AG10803 (cell line): ENCODE measurements around the gene ABHD15.
A peak's percentile ranks its signal among the peaks of the same experiment; 100 is the strongest.

ENCODE experiments used
- DNase-seq: peaks from one replicate; pipeline ENCODE4 v3.0.0; 2010; ENCODE audit warnings: low read depth
- H3K4me3 ChIP-seq: 2 replicates; pipeline ENCODE4 v1.5.1; 2011; ENCODE audit warnings: mild to moderate bottlenecking, low read length, control low read depth
- TF ChIP-seq, protein P1 (sequence below): conservative IDR thresholded peaks from 2 replicates; pipeline ENCODE4 v1.5.1; 2011; ENCODE audit warnings: mild to moderate bottlenecking, low read length, control low read depth, inconsistent platforms

ABHD15 gene

DNA sequence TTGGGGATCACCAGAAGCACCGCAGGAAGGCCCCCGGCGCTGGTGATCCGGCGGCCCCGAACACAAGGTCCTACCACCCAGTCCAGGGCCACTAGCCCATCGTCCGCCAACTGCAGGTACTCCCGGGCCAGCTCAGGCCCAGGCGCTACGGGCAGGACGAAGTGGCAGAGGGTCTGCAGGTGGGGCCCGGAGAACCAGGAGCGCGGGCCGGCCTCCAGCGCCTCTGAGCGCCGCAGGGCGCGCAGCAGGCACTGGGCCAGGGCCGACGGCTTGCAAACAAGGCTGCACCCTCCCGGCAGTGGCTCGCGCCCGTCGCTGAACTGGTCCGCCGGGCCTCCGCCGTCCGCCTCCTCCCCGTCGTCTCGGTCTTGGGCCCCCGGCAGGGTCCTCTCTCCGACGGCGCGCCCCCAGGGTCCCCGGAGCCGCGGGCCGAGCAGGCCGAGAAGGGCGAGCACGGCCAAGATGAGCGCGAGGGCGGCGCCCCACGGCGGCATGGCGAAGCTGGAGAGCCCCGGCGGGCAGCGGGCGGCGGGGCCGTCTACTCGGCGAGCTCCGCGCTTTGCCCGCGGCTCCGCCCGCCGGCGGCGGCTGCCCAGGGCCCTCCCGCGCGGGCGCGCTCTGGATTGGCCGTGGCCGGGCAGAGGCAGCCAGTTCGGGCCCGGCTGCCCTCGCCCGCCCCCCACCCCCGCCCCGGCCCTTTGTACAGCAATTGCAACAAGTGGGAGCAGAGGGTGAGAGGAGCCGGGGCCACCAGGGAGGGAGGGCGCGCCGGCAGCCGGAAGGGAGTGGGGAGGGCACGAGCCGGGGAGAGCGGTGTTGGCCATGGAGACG, at the start of gene ABHD15:
Gene ABHD15 (minus strand): TSS at position 565 of the 831 bp plus-strand sequence. CDS start 71 bp downstream, at position 494.
- TF ChIP-seq, protein P1, sequence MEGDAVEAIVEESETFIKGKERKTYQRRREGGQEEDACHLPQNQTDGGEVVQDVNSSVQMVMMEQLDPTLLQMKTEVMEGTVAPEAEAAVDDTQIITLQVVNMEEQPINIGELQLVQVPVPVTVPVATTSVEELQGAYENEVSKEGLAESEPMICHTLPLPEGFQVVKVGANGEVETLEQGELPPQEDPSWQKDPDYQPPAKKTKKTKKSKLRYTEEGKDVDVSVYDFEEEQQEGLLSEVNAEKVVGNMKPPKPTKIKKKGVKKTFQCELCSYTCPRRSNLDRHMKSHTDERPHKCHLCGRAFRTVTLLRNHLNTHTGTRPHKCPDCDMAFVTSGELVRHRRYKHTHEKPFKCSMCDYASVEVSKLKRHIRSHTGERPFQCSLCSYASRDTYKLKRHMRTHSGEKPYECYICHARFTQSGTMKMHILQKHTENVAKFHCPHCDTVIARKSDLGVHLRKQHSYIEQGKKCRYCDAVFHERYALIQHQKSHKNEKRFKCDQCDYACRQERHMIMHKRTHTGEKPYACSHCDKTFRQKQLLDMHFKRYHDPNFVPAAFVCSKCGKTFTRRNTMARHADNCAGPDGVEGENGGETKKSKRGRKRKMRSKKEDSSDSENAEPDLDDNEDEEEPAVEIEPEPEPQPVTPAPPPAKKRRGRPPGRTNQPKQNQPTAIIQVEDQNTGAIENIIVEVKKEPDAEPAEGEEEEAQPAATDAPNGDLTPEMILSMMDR: no peak
- peak; percentile 69 for DNase-seq
- H3K4me3 ChIP-seq: peak within 1 kb of the TSS; percentile 77

DNA sequence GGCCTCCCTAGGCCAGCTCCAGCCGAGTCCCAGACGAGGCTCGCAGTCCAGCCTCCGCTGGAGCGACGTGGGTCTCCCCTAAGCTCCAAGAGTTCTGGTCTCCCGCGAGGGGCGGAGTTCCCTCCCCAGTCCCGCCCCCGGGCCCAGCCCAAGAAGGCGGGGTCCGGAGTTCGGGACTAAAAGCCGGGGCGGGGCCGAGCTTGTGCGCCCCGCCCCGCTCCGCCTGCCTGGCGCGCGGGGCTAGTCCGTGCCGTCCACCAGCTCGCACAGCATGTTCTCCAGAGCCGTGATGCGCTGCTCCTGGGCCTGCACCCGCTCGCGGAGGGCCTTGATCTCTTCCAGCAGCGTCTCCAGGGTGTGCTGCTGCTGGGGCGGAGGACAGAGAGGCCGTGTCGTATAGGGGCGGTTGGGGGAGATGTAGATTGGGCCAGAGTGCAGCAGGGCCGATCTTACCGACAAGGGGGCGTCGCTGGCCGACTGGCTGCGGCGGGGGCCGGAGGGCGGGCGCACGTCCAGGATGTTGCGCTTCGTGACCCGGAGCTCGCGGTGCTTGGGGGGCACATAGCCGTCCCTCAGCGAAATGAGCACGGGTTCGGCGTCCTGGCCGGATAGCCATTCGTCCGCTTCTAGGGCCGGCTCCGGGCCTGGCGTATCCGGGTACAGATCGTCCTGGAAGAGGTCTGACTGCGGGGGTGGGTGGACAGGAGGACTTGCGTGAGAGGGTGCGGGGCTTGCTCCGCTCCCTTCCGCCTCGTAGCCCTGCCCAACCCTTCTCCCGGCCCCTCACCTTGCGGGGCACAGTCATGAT, 48.9 kb upstream of the ABHD15 start:
- DNase-seq: peak; percentile 78
- peak overlapping the region; percentile 53 for H3K4me3 ChIP-seq
- TF ChIP-seq, protein P1: no peak

- H3K4me3 ChIP-seq: peak overlapping the region; percentile 53
- DNase-seq: peak; percentile 26
- TF ChIP-seq, protein P1: 0 out of 2 replicates have a peak, but pooled peaks have one; percentile 10
Measured at GRCh38 chr17:29615048-29615385, 48.2 kb upstream of the ABHD15 start.

- TF ChIP-seq, protein P1: no peak
- no peak overlapping the region for H3K4me3 ChIP-seq
- no peak for DNase-seq
Measured at GRCh38 chr17:29614349-29615047, 47.7 kb upstream of the ABHD15 start.

DNA sequence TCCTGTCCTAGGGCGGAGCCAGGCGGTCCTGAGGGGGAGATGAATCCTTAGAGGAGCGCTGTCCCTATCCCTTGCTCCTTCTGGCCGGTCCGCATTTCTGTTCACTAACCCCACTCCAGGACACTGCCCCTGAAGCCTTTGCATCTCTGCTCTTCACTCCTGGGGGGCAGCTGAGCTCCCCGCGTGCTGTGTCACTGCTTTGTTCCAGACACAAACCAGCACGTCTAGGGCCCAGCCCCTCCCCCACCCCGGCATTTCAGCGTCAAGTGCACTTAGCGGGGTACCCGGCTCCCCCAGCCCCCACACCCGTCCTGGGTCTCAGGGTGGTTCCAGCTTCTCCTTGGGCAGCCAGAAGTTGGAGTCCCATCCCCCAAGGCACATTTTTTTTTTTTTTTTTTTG, 47.0 kb upstream of the ABHD15 start:
- H3K4me3 ChIP-seq: peak overlapping the region; percentile 43
- TF ChIP-seq, protein P1: no peak

GRCh38 chr17:29613352-29613837, 46.6 kb upstream of the ABHD15 start:
- peak overlapping the region; percentile 43 for H3K4me3 ChIP-seq
- DNase-seq: peak; percentile 83
- TF ChIP-seq, protein P1: peak; percentile 59

More for the DNA sequence above, 47.0 kb upstream of the ABHD15 start:
- DNase-seq: no peak
